ENCODE results near the gene PPP2R2B.

Gene PPP2R2B

DNA sequence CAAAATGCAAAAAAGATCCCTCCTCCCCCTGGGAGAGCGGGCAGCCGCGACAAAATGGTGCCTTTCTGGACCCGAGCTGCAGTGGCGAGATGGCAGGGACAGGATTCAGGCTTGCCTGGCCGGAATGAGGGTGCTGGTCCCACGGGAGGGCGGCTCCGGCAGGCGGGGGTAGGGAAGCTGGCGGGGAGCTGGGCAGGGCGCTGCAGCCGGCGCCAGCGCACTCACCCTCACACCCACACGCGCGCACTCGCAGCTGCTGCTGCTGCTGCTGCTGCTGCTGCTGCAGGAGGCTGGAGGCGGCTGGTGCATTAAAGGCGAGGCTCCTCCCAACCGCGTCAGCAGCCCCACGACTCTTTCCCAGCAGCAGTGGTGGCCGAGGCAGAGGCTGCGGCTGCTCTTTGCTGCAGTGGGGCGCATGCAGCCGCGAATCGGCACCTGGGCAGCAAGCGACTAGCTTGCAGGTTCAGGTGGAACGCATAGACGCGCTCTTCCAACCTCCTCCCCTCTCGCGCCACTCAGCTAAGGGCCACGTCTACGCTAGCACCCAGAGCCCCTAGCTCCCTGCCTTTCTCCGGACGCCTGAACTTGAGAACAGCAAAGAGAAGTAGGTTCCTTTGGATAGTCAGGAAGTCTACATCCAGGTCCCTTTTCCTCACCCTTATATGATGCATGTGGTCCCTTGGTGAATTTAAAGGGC, at the start of gene PPP2R2B:
Gene PPP2R2B, minus strand, starts transcription at position 282 of the 697 bp plus-strand sequence.
- DNase-seq (ENCODE audit: low read depth in 2 of 2): no peak

DNA sequence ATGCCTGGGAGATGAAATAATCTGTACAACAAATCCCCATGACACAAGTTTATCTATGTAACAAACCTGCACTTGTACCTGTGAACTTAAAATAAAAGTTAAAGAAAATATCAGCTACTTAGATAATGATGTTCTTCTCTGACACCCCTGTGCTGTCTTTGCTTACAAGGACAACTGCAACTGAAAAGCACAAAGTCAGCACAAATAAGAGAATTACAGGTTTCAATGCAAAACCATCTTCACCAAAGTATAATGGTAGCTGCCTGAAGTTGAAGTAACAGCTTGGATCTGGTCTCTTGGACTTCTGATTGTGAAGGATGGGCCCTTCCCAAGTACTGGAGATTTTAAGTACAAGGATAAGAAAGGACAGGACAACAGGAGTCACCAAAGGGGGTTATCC, 45.6 kb upstream of the PPP2R2B start:
- no peak for DNase-seq (ENCODE audit: low read depth in 2 of 2)

DNA sequence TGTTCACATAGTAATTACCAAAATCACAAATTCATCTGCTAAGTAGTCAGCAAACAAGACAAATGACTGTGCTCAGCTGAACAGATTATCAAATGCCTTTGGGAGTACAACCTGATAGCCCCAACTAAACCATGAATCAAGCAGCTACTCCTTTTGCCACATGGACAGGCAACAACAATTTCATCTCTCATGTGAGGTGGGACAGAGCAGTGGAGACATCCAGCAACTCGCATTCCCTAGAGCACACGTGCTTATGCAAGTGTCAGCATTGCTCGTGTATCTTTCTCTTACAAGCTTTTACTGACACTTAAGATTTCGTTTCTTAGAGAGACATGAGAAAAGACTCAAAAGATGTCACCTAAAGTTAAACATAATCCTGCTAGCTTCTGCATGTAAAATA, 42.7 kb upstream of the PPP2R2B start:
- DNase-seq (ENCODE audit: low read depth in 2 of 2): no peak

DNA sequence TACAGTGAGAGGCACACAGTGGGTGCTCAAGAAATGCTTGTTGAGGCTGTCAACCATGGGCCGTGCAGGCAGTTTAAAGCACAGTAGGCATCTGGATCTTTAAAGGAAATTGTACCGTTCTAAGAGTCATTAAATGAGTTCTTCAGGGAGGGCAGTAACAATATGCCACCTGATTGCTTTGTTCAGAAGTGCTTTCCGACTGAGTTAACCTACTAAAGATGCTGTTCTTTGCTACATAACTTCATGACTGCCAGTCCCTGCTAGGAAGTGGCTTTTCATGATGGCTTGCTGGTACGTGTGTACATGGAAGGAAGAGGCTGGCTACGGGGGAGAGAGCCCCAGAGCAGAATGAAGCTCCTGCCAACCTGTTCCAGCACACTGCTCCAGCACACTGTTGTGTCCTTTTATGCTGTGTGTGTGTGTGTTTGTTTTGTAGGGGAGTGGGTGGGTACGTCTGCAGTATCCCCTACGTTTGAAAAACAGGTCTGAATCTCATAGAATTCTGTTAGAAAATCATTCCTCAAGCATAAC, 41.9 kb upstream of the PPP2R2B start:
- DNase-seq (ENCODE audit: low read depth in 2 of 2): no peak

DNA sequence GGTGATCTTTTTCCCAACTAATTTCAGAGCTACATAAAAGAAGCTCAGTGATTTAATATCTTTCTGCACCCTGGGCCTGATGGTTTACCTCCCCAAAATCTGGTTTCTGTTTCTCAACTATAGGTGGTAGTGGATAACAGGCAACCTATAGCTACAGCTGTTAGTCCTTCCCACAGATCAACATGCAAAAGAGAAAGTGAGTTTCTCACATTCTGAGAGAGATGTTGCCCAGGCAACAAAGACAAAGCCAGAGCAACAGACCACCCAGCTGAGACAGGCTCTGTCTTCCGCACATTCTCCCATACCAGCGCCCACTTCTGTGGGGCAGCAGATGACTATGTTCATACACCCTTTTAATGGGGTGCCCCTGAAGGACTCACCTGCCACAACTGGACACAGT, 40.7 kb upstream of the PPP2R2B start:
- DNase-seq (ENCODE audit: low read depth in 2 of 2): no peak

DNA sequence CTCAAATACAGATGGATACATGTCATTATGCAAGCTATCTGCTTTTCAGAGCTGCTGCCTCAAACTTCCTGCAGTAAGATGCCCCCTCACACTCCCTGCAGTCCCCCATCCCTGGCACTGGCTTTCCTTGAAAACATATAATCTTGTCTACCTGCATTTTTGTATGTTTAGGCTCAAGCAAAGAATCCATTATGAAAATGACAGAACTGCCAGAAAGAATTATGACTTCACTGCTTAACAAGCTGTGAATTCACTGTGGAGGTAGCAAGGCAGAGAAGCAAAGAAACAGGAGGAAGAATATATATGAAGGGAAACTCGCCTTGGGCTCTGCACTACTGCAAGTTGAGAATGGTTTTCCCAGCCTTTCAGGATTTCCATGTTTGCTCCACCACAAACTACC, 39.4 kb upstream of the PPP2R2B start:
- DNase-seq (ENCODE audit: low read depth in 2 of 2): no peak

DNA sequence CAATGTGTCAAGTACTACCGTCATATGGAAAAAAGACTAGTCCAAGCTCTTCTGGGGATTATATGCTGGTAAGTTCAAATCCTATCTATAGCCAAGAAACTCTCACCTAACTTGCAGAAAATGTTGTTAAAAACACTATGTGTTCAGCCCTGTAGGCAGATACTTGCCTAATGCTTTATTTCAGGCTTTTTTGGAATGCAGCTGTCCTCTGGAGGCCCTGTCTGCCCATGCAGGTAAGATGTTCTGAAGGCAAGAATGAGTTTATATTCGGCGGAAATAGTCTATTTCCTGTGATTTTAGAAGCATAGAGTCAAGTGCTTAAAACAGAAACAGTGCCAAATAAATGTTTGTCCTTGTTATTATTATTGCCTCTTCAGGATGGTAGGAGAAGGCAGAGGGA, 34.3 kb upstream of the PPP2R2B start:
- DNase-seq (ENCODE audit: low read depth in 2 of 2): no peak

- no peak for DNase-seq (ENCODE audit: low read depth in 2 of 2)
Measured at GRCh38 chr5:146910239-146910638, 31.7 kb upstream of the PPP2R2B start.

DNA sequence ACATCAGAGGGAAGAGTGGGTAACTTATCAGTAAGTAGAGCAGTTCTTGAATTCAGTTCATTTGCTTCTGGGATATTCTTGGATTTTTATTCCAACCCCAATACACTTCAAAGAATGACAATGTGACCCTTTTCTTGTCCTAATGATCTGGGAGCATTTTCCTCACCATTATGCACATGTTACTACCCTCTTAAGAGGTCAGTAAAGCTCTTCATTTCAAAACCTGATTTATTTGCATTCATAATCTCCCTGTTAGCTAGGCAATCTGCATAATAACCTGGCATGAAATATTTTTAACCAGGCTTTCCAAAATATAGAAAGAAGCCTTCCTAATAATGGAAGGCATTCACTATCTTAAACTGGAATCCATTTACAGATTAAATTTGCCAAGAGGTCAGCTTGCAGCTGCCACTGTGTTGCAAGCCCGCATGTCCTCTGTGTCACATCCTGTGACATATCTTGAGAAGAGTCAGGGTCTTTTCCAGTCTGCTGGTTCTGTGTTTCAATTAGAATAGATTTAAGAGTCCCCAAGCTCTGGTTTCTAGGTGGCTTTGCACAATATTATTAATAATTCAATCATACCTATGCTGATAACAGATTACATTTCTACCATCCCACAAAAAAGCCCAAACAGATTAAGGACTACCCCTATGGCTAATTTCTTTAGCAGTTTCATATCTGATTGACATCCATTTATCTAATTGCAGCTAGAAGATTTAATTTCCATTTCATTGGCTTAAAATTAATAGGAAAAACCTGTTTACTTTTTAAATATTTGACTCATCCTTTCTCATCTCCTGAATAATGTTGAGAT, 30.9 kb upstream of the PPP2R2B start:
- no peak for DNase-seq (ENCODE audit: low read depth in 2 of 2)

- no peak for DNase-seq (ENCODE audit: low read depth in 2 of 2)
Measured at GRCh38 chr5:146906803-146907202, 28.2 kb upstream of the PPP2R2B start.

DNA sequence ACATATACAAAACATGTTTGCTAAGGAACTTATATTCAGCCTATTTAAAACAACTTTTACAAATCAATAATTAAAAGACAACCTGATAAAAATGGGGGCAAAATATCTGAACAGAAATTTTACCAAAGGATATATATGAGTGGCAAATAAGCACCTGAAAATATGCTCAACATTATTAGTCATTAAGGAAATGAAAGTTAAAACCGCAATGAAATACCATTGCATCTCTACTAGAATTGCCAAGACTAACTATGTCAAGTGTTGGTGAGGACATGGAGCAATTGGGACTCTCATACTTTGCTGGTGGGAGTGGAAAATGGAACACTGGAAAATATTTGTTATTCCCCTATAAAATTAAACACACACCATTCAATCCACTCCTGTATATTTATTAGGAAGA, 26.3 kb upstream of the PPP2R2B start:
- DNase-seq (ENCODE audit: low read depth in 2 of 2): no peak

GRCh38 chr5:146903789-146904188, 25.2 kb upstream of the PPP2R2B start:
- no peak for DNase-seq (ENCODE audit: low read depth in 2 of 2)

DNA sequence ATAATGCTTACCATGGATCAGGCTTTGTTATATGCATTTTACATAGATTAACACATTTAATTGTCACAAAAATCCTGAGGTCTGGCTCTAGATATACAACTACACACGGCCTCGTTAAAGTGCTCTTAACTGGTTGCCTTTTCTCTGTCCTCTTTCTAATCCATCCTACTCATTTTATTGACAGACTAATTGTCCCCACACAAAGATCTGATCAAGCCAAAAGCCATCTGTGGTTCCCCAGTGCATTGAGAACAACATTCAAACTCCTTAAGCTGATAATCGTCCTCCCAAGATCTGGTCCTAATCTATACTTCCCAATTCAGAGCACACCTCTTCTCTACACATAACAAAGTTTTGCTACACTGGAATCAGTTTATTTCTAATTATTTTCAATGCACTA, 23.9 kb upstream of the PPP2R2B start:
- no peak for DNase-seq (ENCODE audit: low read depth in 2 of 2)

GRCh38 chr5:146897061-146897460, 18.5 kb upstream of the PPP2R2B start:
- no peak for DNase-seq (ENCODE audit: low read depth in 2 of 2)

DNA sequence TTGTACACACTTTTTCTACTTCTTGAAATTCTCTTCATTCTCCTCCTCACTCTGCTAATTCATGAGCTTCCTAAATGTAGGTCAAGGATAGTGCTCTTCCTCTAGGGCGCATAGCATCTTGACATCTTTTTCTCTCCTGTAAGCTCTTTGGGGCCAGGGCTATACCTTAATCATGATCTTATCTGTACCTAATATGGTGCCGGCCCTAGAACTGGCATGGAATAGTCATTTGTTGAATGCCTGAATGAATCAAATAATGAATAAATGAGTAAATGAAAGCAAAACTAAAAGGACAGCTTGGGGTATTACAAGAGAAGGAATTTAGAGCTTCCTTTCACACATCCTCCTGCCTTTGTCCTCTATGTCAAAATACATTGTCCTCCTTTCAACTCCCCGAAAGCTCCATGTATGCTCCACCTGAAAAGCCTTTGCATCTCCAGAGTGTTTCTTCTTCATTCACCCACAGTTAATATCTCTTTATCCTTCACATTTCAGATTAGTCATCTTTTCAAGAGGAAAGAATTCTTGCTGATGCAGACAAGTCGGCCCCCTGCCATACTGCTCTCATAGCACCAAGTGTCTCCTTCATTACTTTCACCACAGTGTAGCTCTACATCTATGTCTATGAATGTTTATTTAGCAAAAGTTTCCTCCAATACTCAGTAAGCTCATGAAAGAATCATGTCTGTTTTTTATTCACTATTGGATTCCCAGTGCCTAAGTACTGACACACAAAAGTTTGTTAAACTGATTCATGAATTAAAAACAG, 16.4 kb upstream of the PPP2R2B start:
- DNase-seq (ENCODE audit: low read depth in 2 of 2): no peak

- no peak for DNase-seq (ENCODE audit: low read depth in 2 of 2)
Measured at GRCh38 chr5:146893991-146894390, 15.4 kb upstream of the PPP2R2B start.

- DNase-seq (ENCODE audit: low read depth in 2 of 2): no peak
Measured at GRCh38 chr5:146892231-146892630, 13.7 kb upstream of the PPP2R2B start.

DNA sequence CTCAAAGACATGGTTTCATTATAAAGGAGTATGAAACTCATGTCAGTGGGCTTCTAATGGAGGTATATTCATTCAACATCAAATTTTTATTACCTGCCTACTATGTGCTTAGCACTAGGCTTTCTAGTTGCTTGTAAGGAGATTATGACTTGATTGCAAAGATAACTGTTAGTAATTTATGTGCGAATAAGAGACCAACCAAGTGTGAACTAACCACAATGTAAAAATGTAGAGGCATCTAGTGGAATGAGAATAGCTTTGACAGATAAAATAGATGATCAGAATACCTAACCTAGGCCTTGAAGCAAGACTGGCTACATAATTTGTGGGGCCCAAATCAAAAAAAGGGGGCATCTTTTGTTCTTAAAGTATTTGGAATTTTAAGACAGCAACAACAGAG, 13.0 kb upstream of the PPP2R2B start:
- DNase-seq (ENCODE audit: low read depth in 2 of 2): no peak

DNA sequence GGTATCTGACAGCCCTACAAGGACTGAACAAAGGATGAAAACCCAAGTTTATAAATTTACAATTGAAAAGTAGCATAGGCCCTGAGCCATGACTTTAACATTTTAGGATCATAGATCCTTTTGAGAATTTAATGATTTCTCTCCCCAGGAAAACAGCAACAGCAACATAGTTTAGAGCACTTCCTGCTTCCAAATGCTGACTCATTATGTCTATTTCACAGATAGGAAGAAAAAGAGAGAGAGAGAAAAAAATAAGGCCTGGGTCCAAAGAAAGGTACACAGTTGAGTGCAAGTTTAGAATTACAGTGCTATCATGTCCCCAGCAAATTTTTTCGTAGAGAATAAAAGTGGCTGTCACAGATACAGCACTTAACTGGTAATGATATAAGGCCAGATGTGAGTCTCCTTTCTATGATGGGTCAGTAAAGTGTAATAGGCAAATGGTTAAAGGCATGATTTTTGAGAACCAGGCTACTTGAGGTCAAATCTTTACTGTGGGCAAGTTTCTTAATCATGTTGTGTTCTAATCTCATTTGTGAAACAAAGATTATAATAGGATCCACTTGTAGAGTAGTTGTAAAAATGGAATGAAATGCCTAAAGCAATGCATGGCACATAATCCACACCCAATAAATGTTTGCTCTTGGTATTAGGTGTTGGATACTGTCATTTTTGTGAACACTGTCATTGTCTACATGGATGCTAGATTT, 12.3 kb upstream of the PPP2R2B start:
- DNase-seq (ENCODE audit: low read depth in 2 of 2): no peak

- DNase-seq (ENCODE audit: low read depth in 2 of 2): no peak
Measured at GRCh38 chr5:146890066-146890465, 11.5 kb upstream of the PPP2R2B start.

- DNase-seq (ENCODE audit: low read depth in 2 of 2): no peak
Measured at GRCh38 chr5:146889169-146889568, 10.6 kb upstream of the PPP2R2B start.

Measured in stimulated activated CD4-positive, alpha-beta T cell treated with anti-CD3 and anti-CD28 coated beads, Interleukin-12 subunit alpha, Interleukin-12 subunit beta, amount 100 ng/mL, for 24 hours (primary cell).